ENCODE measurements around the gene BMF.

DNA sequence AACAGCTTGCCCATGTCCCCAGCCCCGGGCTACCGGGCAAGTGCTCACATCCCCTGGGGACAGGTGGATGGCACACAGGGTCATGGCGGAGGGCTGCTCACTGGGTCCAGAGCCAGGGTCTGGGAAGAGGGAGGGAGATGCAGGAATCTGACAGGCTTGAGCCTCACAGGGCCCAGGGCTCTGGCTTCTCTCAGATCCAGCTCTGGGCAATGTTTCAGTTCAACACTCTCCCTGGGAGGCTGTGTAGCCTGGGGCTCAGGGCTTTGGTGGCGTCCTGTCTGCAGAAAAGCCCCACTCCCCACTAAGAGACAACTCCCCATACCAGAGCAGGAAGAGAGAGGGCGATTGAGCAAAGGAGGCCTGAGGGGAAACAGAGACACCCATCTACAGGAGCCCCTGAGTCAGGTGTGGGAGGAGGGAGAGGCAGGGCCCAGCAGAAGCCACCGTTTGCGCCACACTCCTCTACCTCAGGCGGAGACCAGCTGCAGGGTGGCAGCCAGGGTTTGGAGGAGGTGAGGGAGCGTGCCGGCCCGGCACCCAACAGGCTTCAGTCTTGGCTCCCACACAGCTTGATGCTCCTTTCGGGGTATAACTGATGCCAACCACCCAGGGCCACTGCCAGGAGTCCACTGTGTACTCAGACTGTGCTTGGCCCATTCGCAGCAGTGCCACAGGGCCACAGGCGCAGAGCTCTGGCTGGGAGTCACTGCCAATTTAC is 52.9 kb downstream of the BMF start:
- TF ChIP-seq POLR2A (IDR thresholded peaks at IDR 0.05; ENCODE audit: low read depth, low read length) (no peak), POLR2AphosphoS5 (IDR thresholded peaks at IDR 0.05; ENCODE audit: low read depth, low read length) (no peak), TAF1 (IDR thresholded peaks at IDR 0.05; ENCODE audit: borderline replicate concordance, low read depth, low read length) (no peak)

Data from GM12892 (cell line).